Fibroblast of pulmonary artery (primary cell): ENCODE data around the gene FADS1.

Experiments
- DNase-seq: peaks from one replicate; pipeline ENCODE4 v3.0.0-alpha.2; 2010; ENCODE audit warnings: low read depth
- H3K4me3 ChIP-seq: replicated peaks from 2 replicates; pipeline ENCODE4 v1.5.1; 2011; ENCODE audit warnings: low read depth, mild to moderate bottlenecking, control low read depth, low read length, moderate library complexity
- TF ChIP-seq, protein P1 (sequence below): IDR thresholded peaks from 2 replicates; pipeline ENCODE4 v1.5.1; 2011; ENCODE audit warnings: mild to moderate bottlenecking, control low read depth, low read length, inconsistent platforms; ENCODE audit errors: missing control alignments

The FADS1 gene

DNA sequence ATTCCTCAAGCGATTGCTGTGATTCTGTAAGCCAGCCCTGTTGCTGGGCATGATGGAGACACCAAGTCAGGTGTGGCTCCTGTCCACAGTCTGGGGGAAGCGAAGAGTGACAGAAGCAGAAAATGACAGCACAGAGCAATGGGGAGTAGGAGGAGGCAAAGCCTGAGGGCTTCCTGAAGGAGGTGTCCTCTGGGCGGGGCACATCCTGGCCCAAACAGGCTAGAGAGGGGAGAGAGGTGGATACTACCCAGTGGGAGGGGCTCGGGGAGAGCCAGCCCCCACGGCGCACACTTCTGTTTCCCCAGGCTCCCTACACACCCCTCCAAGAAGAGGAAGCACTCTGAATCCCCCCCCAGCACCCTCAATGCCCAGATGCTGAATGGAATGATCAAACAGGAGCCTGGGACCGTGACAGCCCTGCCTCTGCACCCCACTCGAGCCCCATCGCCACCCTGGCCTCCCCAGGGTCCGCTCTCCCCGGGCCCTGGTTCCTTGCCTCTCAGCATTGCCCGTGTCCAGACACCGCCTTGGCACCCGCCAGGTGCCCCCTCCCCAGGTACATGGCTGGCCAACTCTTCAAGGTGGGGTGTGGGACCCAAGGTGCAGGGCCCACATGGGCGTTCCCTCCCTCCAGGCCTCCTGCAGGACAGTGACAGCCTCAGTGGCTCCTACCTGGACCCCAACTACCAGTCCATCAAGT is 45.5 kb downstream of the FADS1 start:
- no peak overlapping the region for H3K4me3 ChIP-seq
- DNase-seq: no peak

DNA sequence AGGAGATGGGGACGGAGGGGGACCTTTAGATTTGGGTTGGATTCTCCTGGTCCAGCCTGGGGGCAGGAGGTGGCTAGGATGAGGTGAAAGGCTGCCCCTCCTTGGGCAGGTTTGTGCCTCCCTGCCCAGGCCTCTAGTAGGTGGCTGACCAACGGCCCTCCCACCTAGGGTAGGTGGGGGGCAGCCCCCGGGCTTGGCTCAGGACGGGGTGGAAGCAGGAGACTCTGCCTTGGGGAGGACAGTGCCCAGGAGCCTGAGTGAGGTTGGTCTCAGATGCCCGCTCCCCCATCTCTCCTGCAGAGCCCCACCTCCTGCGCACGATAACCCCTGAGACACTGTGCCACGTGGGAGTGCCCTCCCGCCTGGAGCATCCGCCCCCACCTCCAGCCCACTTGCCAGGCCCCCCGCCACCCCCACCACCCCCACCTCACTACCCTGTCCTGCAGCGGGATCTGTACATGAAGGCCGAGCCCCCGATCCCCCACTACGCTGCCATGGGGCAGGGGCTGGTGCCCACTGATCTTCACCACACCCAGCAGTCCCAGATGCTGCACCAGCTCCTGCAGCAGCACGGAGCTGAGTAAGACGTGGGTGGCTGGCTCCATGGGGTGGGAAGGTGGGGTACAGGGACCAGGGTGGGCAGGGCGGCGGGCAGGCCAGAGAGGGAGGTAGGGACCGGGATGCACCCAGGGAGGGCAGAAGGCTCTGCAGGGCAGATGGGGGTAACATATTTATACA is 46.7 kb downstream of the FADS1 start:
- H3K4me3 ChIP-seq: no peak overlapping the region
- TF ChIP-seq, protein P1, sequence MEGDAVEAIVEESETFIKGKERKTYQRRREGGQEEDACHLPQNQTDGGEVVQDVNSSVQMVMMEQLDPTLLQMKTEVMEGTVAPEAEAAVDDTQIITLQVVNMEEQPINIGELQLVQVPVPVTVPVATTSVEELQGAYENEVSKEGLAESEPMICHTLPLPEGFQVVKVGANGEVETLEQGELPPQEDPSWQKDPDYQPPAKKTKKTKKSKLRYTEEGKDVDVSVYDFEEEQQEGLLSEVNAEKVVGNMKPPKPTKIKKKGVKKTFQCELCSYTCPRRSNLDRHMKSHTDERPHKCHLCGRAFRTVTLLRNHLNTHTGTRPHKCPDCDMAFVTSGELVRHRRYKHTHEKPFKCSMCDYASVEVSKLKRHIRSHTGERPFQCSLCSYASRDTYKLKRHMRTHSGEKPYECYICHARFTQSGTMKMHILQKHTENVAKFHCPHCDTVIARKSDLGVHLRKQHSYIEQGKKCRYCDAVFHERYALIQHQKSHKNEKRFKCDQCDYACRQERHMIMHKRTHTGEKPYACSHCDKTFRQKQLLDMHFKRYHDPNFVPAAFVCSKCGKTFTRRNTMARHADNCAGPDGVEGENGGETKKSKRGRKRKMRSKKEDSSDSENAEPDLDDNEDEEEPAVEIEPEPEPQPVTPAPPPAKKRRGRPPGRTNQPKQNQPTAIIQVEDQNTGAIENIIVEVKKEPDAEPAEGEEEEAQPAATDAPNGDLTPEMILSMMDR: no peak
- DNase-seq: no peak

More for the DNA sequence above, 45.5 kb downstream of the FADS1 start:
- TF ChIP-seq, protein P1: no peak

DNA sequence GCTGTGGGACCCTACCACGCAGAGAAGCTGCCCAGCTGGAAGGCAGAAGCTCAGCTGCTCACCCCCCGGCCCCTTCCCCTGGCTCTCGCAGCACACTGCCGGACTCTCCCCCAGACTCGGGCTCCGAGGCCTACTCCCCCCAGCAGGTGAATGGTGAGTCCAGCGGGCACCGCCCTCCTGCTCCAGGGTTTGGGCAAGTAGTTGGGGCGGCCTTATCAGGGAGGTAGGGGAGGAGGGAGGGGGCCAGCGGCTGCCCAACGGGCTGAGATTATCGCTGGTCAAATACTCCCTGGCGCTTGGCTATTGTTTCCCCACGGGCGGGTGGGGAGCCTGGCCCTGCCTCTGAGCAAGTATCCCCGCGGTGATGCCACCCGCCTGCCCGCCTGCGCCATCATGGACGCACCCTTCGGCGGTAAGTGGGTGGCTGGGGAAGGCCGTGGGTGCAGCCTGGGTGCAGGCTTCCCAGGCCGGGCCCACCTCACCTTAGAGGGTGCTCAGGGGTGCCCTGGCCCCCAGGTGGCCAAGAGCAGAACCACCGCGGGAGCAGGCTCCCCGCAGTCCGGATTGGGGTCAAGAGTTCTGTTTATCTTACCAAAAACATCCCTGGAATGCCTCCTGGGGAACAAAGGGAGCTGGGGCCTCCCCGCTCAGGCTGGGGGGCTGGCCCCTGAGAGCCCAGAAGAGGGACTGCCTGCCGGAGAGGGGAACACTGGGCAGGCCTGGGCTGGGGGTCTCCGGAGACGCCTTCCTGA is 47.5 kb downstream of the FADS1 start:
- TF ChIP-seq, protein P1: peak; percentile 29
- DNase-seq: peak; percentile 46
- H3K4me3 ChIP-seq: no peak overlapping the region

DNA sequence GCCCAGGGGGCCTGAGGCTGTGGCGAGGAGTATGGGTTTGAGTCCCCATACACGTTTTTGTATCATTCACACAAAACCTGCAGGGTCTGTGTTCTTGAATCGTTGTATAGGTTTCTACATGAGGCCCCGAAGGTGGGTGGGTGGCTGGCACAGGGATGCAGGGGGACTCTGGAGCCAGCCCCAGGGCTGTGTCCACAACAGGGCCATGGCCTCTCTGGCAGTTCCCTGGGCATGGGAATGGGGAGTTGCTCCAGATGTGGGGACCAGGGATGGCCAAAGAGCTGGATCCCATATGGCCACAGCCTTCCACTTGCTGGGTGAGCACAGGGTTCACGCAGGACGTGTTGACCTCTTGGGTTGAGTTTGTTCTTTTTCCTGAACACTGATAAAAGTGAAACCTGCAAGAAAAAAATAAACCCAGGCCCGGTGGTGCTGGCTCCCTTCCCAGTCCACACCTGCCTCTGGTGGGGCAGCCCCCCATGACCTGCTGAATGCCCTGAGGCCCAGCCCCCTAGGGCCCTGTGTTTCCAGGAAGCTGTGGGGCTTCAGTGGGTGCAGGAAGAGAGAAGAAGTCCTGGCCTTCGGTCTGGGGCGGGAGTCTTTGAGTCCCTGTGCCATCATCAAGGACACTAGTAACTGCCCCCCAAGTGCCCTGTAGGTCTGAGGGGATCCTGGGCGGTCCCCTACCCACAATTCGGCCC is 48.3 kb downstream of the FADS1 start:
- TF ChIP-seq, protein P1: no peak
- no peak overlapping the region for H3K4me3 ChIP-seq
- DNase-seq: no peak

DNA sequence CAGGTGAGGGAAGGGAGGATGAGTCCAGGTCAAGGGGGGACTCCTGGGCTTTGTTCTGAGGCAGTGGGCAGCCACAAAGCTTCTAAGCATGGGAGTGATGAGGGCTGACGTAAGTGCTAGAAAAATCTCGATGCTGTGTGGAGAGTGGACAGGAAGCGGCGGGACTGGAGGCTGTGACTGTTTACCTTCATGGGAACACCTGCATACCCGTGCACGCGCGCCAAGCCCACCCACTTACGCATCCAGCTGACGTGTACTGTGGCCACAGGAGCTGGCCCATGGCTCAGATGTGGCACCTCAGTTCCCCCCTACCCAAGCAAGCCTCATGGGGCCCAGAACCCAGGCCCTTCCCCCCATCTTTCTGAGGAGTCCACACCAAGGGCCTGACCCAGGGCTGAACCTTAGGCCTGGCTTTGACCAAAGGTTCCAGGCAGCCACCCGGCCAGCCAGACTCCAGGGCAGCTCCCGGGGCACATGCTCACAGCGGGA is 50.4 kb downstream of the FADS1 start:
- H3K4me3 ChIP-seq: no peak overlapping the region
- TF ChIP-seq, protein P1: no peak
- DNase-seq: peak; percentile 62

DNA sequence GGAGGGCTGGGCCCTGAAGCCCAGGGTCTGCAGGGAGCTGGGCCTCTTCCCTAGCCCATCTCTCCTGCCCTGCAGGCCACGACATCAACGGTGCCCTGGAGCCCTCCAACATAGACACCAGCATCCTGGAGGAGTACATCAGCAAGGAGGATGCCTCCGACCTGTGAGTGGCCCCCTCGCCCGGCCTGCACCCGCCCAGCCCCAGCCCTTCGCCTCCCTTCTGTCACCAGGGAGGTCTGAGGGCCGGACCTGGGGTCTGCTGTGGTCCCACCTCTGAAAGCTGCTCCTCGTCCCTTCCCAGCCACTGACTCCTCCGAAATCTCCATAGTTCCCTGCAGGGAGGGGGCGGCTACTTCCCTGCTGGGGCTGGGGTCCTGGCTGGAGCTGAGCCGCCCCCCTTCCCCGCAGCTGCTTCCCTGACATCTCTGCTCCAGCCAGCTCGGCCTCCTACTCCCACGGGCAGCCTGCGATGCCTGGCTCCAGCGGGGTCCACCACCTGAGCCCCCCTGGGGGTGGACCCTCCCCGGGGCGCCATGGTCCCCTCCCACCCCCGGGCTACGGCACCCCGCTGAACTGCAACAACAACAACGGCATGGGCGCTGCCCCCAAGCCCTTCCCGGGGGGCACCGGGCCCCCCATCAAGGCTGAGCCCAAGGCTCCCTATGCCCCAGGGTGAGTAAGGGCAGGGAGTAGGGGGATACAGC is 51.1 kb downstream of the FADS1 start:
- H3K4me3 ChIP-seq: no peak overlapping the region
- DNase-seq: no peak
- TF ChIP-seq, protein P1: no peak
